Lower leg skin (tissue), 3 donors: ENCODE data around the gene DUSP19.

Experiments used
- POLR2A ChIP-seq, 2 donors: fragments of 450-650 bp; IDR thresholded peaks; one replicate each; pipeline ENCODE4 v1.6.1; 2016 to 2017; ENCODE audit warnings: antibody characterized with exemption in 2 of 2, mild to moderate bottlenecking in 1 of 2, moderate library complexity in 1 of 2
- TF ChIP-seq, protein P1 (sequence below), 3 donors: fragments of 450-650 bp; IDR thresholded peaks; one replicate each; pipeline ENCODE4 v1.5.1; 2016; ENCODE audit warnings: antibody characterized with exemption in 3 of 3, mild to moderate bottlenecking in 3 of 3, moderate library complexity in 2 of 3

DNA sequence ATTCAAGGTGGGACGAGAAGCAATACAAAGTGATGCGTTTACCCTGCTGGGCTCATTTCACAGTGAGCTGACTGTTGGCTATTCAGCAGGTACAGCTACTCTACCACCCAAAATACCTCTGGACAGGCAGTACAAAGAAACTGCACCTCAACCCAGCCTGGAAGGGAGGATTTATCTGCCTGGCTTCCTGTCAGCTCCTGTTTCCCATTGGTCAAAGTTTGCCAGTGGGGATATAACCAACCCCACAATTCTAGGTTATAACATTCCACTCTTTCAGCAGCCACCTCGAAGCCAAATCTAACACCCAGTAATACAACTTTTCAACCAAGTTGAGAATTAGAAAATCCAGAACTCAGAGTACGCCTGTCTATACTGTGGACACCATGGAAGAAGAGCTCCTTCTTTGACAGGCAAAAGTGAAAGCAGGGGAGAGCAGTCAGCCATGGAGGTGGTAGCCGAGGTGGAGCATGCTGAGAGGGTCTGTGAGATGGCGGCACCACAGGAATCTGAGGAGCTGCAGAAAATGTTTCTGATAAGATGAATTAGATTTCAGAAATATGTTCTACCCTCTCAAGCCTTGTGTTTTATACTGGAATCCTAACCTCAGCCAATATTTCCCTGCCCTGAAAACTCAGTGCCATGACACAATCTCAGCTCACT is 10.8 kb downstream of the DUSP19 start:
- TF ChIP-seq POLR2A (IDR thresholded peaks at IDR 0.05): no peak
- TF ChIP-seq, protein P1, sequence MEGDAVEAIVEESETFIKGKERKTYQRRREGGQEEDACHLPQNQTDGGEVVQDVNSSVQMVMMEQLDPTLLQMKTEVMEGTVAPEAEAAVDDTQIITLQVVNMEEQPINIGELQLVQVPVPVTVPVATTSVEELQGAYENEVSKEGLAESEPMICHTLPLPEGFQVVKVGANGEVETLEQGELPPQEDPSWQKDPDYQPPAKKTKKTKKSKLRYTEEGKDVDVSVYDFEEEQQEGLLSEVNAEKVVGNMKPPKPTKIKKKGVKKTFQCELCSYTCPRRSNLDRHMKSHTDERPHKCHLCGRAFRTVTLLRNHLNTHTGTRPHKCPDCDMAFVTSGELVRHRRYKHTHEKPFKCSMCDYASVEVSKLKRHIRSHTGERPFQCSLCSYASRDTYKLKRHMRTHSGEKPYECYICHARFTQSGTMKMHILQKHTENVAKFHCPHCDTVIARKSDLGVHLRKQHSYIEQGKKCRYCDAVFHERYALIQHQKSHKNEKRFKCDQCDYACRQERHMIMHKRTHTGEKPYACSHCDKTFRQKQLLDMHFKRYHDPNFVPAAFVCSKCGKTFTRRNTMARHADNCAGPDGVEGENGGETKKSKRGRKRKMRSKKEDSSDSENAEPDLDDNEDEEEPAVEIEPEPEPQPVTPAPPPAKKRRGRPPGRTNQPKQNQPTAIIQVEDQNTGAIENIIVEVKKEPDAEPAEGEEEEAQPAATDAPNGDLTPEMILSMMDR (IDR thresholded peaks at IDR 0.05): no peak
